NCI-H748 (cell line): ENCODE measurements around the gene CD37.
"Not testable (repeated sequence)": the region's sequence is repeated elsewhere in the genome, so short reads cannot be mapped to it uniquely, and the experiment has no call there.

ENCODE experiments used
- DNase-seq: peaks from one replicate; lab custom pipeline; 2025; ENCODE audit not compliant: unreplicated experiment; lab: John Stamatoyannopoulos, UW

The CD37 gene

GRCh38 chr19:49328741-49329140, 6.5 kb upstream of the CD37 start:
- no peak for DNase-seq

- not testable (repeated sequence) for DNase-seq
Observed at GRCh38 chr19:49331187-49331586, 4.0 kb upstream of the CD37 start.

GRCh38 chr19:49331616-49332055, 3.6 kb upstream of the CD37 start:
- peak; percentile 34 for DNase-seq

GRCh38 chr19:49332691-49333417, 2.4 kb upstream of the CD37 start:
- DNase-seq: not testable (repeated sequence)

- DNase-seq: no peak
Observed at GRCh38 chr19:49333418-49333805, 1.8 kb upstream of the CD37 start.

- no peak for DNase-seq
Observed at GRCh38 chr19:49333811-49334288, 1.4 kb upstream of the CD37 start.

- DNase-seq: no peak
Observed at GRCh38 chr19:49335784-49336481, 727 bp downstream of the CD37 start.

GRCh38 chr19:49336482-49337266, 1.5 kb downstream of the CD37 start:
- no peak for DNase-seq

- no peak for DNase-seq
Observed at GRCh38 chr19:49337267-49338022, 2.2 kb downstream of the CD37 start.

GRCh38 chr19:49338023-49338677, 2.9 kb downstream of the CD37 start:
- DNase-seq: no peak

GRCh38 chr19:49338691-49339300, 3.6 kb downstream of the CD37 start:
- peak; percentile 84 for DNase-seq

GRCh38 chr19:49339301-49340068, 4.3 kb downstream of the CD37 start:
- peak; percentile 92 for DNase-seq

- DNase-seq: peak; percentile 73
Observed at GRCh38 chr19:49340069-49340864, 5.1 kb downstream of the CD37 start.

GRCh38 chr19:49340865-49341718, 5.9 kb downstream of the CD37 start:
- no peak for DNase-seq

- DNase-seq: no peak
Observed at GRCh38 chr19:49342291-49342721, 7.1 kb downstream of the CD37 start.

GRCh38 chr19:49343123-49343522, 7.9 kb downstream of the CD37 start:
- no peak for DNase-seq
